HG03558 (cell line): ENCODE data around the gene SHC3.

Source experiments
- ATAC-seq: cut with Tn5 transposase; IDR thresholded peaks from one replicate; pipeline ENCODE4 v1.9.1; 2021; ENCODE audit warnings: moderate number of reproducible peaks; ENCODE audit not compliant: unreplicated experiment; ENCODE audit errors: extremely low read depth

SHC3 gene

GRCh38 chr9:89008744-89009545 is 169.7 kb downstream of the SHC3 start:
- ATAC-seq: no peak

DNA sequence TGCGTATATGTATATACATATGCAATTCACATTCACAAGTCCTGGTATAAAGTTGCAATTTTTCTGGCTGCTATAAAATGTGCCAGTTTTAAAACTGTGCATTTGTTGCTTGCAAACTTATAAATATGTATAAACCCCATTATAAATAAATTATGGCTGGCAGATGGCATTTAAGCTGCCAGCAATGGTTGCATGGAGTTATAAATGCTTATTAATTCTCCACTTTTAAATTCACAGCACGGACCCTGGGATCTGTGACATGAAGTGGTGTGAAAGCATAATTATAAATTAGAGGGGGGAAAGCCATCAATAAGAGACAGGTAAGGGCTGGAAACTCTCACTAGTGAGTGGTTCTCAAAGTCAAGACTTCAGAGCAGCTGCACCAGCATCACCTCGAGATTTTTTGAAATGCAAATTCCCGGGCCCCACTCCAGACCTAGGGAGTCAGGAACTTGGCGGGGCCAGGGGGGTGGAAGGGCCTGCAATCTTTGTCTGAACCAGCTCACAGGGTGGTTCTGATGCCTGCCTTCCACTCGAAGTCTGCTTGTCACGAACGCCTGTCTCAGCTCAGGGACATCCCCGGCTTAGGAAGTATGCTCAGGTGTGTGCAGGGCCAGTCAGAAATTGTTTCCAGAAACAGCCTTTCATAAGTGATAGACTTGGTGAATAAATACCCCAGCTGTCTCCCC is 170.4 kb downstream of the SHC3 start:
- no peak for ATAC-seq

DNA sequence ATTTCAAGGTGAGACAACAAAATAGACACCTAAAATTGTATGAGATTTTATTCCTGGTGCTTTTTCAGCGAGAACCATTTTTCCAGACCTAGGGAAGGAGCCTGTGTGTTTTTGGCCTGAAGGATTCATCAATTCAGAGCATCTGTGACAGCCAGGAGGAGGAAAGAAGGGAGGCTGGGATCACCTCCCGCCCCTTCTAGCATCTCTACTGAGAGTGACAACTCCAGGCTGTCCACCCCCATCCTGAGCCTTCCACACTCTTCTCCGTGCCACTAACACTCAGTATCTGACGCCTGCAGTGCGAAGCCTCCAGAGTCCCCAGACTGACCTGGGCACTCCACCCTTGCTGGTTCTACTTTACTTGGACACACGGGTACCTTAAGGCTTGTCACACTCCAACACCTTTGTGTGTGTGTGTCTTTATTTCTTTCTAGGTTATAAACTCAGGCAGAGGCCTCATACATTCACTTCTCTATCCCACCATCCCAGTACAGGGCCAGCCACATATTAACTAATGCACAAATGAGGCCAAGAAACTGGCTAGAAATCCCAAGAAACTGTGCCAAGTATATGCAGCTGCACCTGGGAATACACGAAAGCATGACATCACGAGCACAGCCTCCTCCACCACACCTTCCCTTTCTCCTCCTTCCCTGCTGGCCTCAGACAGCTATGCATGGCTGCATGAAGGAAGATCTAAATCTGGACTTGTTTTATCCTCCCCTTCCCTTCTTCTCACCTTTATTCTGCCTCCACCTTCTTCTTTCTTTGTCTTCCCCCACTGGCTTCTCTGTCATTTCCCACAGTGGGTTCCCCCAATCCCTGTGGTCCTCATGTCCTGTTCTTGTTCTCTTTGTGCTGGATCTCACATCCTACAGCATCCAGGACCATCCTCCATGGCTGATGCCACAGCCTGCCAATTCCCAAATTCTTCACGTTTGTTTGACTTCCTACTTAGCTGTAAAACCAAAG is 171.3 kb downstream of the SHC3 start:
- ATAC-seq: no peak

DNA sequence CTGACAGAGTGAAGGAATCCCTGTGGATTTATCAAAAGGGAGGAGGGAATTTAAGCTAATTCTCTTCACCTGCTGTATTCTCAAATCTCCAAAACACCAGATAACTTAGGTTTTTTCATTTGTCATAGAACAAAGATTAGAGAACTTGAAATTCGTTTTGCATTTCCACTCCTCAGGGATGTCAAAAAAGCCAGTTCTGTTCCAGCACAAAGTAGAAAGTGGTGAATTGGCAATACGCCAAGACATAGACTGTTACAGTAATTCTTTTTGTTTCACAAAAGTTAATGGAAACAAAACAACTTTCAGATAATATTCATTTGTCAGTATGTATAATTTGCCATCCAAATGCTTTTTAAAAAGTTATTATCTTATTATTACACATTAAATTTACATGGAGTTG is 172.4 kb downstream of the SHC3 start:
- no peak for ATAC-seq

DNA sequence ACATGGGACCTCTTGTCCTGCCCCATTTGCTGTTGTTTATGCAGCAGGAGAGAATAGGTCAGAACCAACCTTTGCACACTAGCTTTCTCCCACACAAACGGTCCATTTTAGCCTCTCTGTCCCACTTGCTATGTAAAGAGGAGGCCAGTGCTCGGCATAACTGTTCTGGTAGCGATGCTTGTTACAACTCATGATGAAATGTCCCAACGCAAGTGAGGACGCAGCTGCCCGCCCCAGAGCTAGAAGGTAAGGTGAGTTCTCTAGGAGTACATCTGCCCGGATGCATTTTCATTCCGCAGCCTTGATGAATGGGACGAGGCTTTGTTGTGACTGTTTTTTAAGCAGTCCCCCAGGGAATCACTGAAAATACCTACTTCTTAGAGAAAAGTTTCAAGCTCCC is 173.3 kb downstream of the SHC3 start:
- no peak for ATAC-seq

DNA sequence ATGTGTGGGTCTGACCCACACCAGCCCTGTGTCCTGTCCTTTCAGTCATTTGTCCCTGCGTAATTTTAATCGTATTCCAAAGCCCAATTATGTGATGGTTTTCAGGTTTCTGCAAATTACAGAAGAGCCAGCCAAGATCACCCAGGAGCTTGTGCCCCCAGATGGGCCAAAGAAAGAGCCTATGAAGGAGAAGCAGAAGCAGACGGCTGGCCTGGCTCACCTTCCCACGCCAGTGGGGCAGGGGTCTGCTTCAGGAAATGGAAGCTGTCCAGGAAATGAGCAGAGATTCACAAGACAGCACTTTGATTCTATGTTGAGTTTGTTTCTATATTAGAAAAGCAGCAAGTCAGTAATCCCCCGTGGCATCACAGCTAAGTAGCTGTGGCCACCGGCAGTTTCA is 175.6 kb downstream of the SHC3 start:
- ATAC-seq: no peak

DNA sequence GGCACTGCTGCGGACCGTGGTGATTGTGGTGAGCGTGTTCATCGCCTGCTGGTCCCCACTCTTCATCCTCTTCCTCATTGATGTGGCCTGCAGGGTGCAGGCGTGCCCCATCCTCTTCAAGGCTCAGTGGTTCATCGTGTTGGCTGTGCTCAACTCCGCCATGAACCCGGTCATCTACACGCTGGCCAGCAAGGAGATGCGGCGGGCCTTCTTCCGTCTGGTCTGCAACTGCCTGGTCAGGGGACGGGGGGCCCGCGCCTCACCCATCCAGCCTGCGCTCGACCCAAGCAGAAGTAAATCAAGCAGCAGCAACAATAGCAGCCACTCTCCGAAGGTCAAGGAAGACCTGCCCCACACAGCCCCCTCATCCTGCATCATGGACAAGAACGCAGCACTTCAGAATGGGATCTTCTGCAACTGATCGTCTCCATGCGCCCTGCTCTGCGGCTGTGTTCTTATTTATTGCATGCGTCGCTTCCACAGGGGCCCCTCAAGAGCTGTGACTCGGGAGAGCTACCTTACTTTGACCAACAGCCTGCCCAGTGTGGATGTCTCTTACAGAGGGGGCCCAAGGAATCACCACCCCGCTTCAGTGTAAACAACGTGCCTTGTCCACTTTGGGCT is 176.6 kb downstream of the SHC3 start:
- no peak for ATAC-seq

GRCh38 chr9:89000973-89001916 is 177.4 kb downstream of the SHC3 start:
- no peak for ATAC-seq

GRCh38 chr9:89000371-89000781 is 178.2 kb downstream of the SHC3 start:
- no peak for ATAC-seq

DNA sequence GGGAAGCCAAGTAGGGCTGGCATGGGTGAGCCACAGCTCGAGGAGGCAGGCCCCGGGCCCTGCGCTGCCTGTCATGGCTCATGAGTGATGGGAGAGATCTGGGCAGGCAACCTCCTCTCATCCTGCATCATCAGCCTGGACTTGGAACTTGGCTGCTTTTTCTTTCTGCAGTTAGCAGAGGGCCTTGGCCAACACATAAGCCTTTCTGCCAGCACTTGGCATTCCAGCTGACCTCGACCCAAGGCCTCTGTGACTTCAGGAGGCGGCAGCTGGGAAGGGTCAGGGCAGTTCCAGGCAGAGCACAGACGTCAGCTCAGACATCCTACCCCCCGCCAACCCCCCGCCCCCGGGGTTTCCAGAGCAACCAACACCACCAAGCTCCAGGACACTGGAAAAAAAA is 179.7 kb downstream of the SHC3 start:
- no peak for ATAC-seq

- ATAC-seq: no peak
Measured at GRCh38 chr9:88998503-88998902, 180.1 kb downstream of the SHC3 start.

DNA sequence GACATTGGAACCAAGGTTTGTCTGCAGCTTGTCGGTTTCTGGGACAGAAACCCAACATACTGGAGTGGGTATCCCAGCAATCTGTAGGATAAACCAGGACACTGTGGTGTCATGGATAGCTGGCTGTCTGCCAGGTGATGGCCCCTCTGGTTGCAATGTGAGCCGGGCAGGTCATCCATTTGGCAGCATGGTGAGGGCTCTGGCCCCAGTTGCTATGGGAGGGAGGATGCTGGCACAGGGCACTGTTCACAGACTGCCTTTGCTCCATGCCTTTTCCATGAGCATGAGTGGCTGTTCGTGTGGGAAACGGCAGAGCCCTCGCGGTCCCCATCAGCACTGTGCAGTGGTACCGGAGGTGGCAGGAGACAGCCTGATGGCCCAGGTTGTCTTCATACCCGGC is 181.0 kb downstream of the SHC3 start:
- ATAC-seq: no peak

DNA sequence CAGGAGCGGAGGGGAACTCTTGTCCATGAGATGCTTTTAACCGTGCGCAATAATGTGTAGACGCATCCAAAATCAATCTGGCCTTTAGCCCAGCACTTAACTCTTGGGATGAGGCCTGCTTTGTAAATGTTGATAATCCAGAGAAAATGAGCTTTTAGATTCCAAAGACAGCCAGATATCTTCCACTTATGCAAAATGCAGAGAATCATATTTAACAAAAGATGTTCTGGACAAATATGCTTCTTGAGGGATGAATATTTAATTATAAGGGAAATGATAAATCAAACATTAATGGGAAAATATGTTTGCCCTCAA is 181.7 kb downstream of the SHC3 start:
- no peak for ATAC-seq

GRCh38 chr9:88996046-88996920 is 182.3 kb downstream of the SHC3 start:
- ATAC-seq: no peak

DNA sequence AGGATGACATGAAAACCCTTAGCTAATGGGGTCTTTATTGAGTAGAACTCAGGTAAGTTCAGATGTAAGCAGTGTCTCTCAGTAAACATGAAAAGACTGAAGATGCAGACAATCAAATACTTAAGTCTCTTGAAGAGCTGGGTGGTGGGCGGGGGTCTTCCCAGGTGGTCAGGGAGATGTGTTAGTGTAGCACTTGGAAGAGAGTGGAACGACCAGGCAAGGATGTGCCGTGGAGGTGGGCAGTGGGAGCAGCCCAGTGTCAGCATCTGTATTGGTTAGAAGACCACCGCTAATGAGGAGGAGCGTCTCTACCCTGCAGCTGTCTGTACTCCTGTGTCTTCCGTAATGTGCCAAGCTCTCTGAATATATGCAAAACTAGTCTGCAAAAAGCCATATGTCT is 183.0 kb downstream of the SHC3 start:
- no peak for ATAC-seq

DNA sequence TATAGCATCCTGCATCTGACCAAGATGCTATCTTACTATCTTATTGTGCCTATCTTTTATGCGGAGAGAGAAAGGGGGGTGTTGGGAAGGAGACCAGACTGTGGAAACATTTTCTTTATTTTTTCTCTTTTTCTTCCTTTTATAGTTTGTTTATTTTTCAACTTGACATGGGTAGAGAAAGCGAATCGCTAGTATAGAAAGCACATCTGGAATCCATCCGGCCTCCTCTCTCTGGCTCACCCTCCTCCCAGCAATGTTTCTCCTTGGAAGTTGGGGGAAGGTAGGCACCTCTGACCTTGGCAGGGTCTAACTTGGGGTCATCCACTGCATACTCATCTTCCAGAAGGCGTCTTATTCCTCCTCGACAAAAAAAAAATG is 183.4 kb downstream of the SHC3 start:
- ATAC-seq: no peak

- no peak for ATAC-seq
Measured at GRCh38 chr9:88994469-88995199, 184.0 kb downstream of the SHC3 start.
